H9 (cell line): Measurements from ENCODE around the gene ZSWIM2. TPM values are rescaled to one million over a fixed set of nuclear protein-coding genes. Genes with fewer than 3 reads are reported as not detected.

Source experiments
- DNase-seq: peaks from one replicate; pipeline ENCODE4 v3.0.0-alpha.2; 2017
- H2AFZ ChIP-seq: one replicate; pipeline ENCODE4 v1.6.1; 2013; ENCODE audit warnings: mild to moderate bottlenecking, low read length, control low read depth, moderate library complexity
- H2AK5ac ChIP-seq: 2 replicates; pipeline ENCODE4 v1.6.1; 2013; ENCODE audit warnings: low read length, control low read depth, mixed read lengths; ENCODE audit not compliant: insufficient read length
- H2BK120ac ChIP-seq: one replicate; pipeline ENCODE4 v1.6.1; 2013; ENCODE audit warnings: low read depth, mild to moderate bottlenecking, low read length, control low read depth, inconsistent platforms; ENCODE audit not compliant: poor library complexity, severe bottlenecking
- H2BK12ac ChIP-seq: 2 replicates; pipeline ENCODE4 v1.6.1; 2013; ENCODE audit warnings: low read length, control low read depth, mixed read lengths, low read depth; ENCODE audit not compliant: insufficient read length
- H2BK15ac ChIP-seq: 2 replicates; pipeline ENCODE4 v1.6.1; 2013; ENCODE audit warnings: low read depth, low read length, control low read depth
- H2BK20ac ChIP-seq: one replicate; pipeline ENCODE4 v1.6.1; 2013; ENCODE audit warnings: low read depth, mild to moderate bottlenecking, low read length, control low read depth, inconsistent platforms; ENCODE audit not compliant: poor library complexity, severe bottlenecking
- H2BK5ac ChIP-seq: 2 replicates; pipeline ENCODE4 v1.6.1; 2013; ENCODE audit warnings: low read length, control low read depth, mixed read lengths; ENCODE audit not compliant: insufficient read length
- H3K14ac ChIP-seq: 2 replicates; pipeline ENCODE4 v1.6.1; 2013; ENCODE audit warnings: low read length, control low read depth; ENCODE audit not compliant: insufficient read depth
- H3K18ac ChIP-seq: 2 replicates; pipeline ENCODE4 v1.6.1; 2013; ENCODE audit warnings: low read depth, mild to moderate bottlenecking, mixed read lengths, low read length, control low read depth; ENCODE audit not compliant: insufficient read length
- H3K23ac ChIP-seq: 2 replicates; pipeline ENCODE4 v1.6.1; 2013; ENCODE audit warnings: low read length, control low read depth, mixed read lengths, low read depth; ENCODE audit not compliant: insufficient read length
- H3K23me2 ChIP-seq: 2 replicates; pipeline ENCODE4 v1.6.1; 2013; ENCODE audit warnings: low read depth, mild to moderate bottlenecking, mixed read lengths, low read length, control low read depth; ENCODE audit not compliant: insufficient read length, poor library complexity, severe bottlenecking
- H3K27ac ChIP-seq: 2 replicates; pipeline ENCODE4 v1.5.1; 2013; ENCODE audit warnings: low read length, control low read depth, mixed read lengths, low read depth; ENCODE audit not compliant: insufficient read length
- H3K27me3 ChIP-seq: 2 replicates; pipeline ENCODE4 v1.6.1; 2013; ENCODE audit warnings: low read length, control low read depth, inconsistent platforms; ENCODE audit not compliant: insufficient read depth
- H3K4ac ChIP-seq: 2 replicates; pipeline ENCODE4 v1.6.1; 2013; ENCODE audit warnings: low read depth, mild to moderate bottlenecking, control low read depth, inconsistent platforms, low read length, moderate library complexity
- H3K4me1 ChIP-seq: 2 replicates; pipeline ENCODE4 v1.6.1; 2013; ENCODE audit warnings: low read length, control low read depth, inconsistent platforms; ENCODE audit not compliant: insufficient read depth
- H3K4me2 ChIP-seq: 2 replicates; pipeline ENCODE4 v1.6.1; 2013; ENCODE audit warnings: low read length, control low read depth, mixed read lengths; ENCODE audit not compliant: insufficient read length, insufficient read depth
- H3K56ac ChIP-seq: 2 replicates; pipeline ENCODE4 v1.6.1; 2013; ENCODE audit warnings: low read depth, mild to moderate bottlenecking, mixed read lengths, low read length, control low read depth; ENCODE audit not compliant: insufficient read length
- H3K79me1 ChIP-seq: 2 replicates; pipeline ENCODE4 v1.6.1; 2013; ENCODE audit warnings: low read depth, mild to moderate bottlenecking, moderate library complexity, low read length, control low read depth, inconsistent platforms; ENCODE audit not compliant: insufficient read depth, poor library complexity, severe bottlenecking
- H3K79me2 ChIP-seq: 2 replicates; pipeline ENCODE4 v1.6.1; 2013; ENCODE audit warnings: low read length, control low read depth, inconsistent platforms; ENCODE audit not compliant: insufficient read depth
- H3K9ac ChIP-seq: 2 replicates; pipeline ENCODE4 v1.6.1; 2013; ENCODE audit warnings: low read length, control low read depth, mixed read lengths; ENCODE audit not compliant: insufficient read length; ENCODE audit errors: extremely low read depth
- H3K9me3 ChIP-seq: one replicate; pipeline ENCODE4 v1.6.1; 2013; ENCODE audit warnings: low read depth, low read length, inconsistent platforms; ENCODE audit not compliant: control insufficient read depth
- H3T11ph ChIP-seq: one replicate; pipeline ENCODE4 v1.6.1; 2013; ENCODE audit warnings: mild to moderate bottlenecking, low read length, control low read depth, inconsistent platforms
- H4K20me1 ChIP-seq: one replicate; pipeline ENCODE4 v1.6.1; 2013; ENCODE audit not compliant: control insufficient read depth, insufficient read length, insufficient read depth
- H4K5ac ChIP-seq: 2 replicates; pipeline ENCODE4 v1.6.1; 2013; ENCODE audit warnings: low read depth, mild to moderate bottlenecking, mixed read lengths, low read length, control low read depth; ENCODE audit not compliant: insufficient read length
- H4K8ac ChIP-seq: replicated peaks from 2 replicates; pipeline ENCODE4 v1.6.1; 2013; ENCODE audit warnings: low read length, control low read depth, mixed read lengths, low read depth; ENCODE audit not compliant: insufficient read length
- H4K91ac ChIP-seq: 2 replicates; pipeline ENCODE4 v1.6.1; 2013; ENCODE audit warnings: low read depth, mild to moderate bottlenecking, moderate library complexity, mixed read lengths, low read length, control low read depth; ENCODE audit not compliant: insufficient read length
- H3K27ac Mint-ChIP-seq, 3 experiments: 2 replicates in 2 of 3; 3 replicates in 1 of 3; pipeline ENCODE4 v1.8.0; 2020 to 2021; ENCODE audit warnings: mixed read lengths in 3 of 3, mild to moderate bottlenecking in 1 of 3, moderate library complexity in 1 of 3
- H3K27me3 Mint-ChIP-seq: 2 replicates; pipeline ENCODE4 v1.8.0; 2021; ENCODE audit warnings: low read depth, mild to moderate bottlenecking, moderate library complexity, mixed read lengths
- H3K36me3 Mint-ChIP-seq, 3 experiments: 2 replicates in 2 of 3; 3 replicates in 1 of 3; pipeline ENCODE4 v1.8.0; 2020 to 2021; ENCODE audit warnings: low read depth in 3 of 3, mixed read lengths in 3 of 3; ENCODE audit not compliant: insufficient read depth in 1 of 3
- H3K4me1 Mint-ChIP-seq, 2 experiments: 2 replicates each; pipeline ENCODE4 v1.8.0; 2020; ENCODE audit warnings: mixed read lengths in 2 of 2
- H3K4me3 Mint-ChIP-seq, 2 experiments: 2 replicates in 1 of 2; 3 replicates in 1 of 2; pipeline ENCODE4 v1.8.0; 2020 to 2021; ENCODE audit warnings: mild to moderate bottlenecking in 2 of 2, mixed read lengths in 2 of 2, moderate library complexity in 1 of 2
- H3K9me3 Mint-ChIP-seq, 2 experiments: 2 replicates in 1 of 2; 3 replicates in 1 of 2; pipeline ENCODE4 v1.8.0; 2020; ENCODE audit warnings: mild to moderate bottlenecking in 2 of 2, mixed read lengths in 2 of 2, moderate library complexity in 1 of 2
- CTCF ChIP-seq: fragments of 200-600 bp; sonication (generic); conservative IDR thresholded peaks from 3 replicates; pipeline ENCODE4 v1.8.0; 2021; ENCODE audit warnings: antibody characterized with exemption, mild to moderate bottlenecking
- WGBS: extraction: QIAGEN DNeasy Blood & Tissue Kit; methylation state at CpG from one replicate; pipeline ENCODE4 v1.1.7; 2013; ENCODE audit warnings: missing lambda C conversion rate, low lambda C conversion rate, mixed read lengths; ENCODE audit not compliant: insufficient read length; ENCODE audit errors: extremely low coverage; 5-methylcytosine and 5-hydroxymethylcytosine counted together
- total RNA-seq: library from RNA; stranded (reverse); gene quantifications from 2 replicates; pipeline ENCODE4 v1.2.1, GENCODE V29; 2021

ZSWIM2 gene
- total RNA-seq, 1 experiment from 2014 or later: not detected

GRCh38 chr2:186822323-186822722, 26.6 kb downstream of the ZSWIM2 start:
- H2BK12ac ChIP-seq: no peak overlapping the region
- no peak overlapping the region for H3K4me2 ChIP-seq
- no peaks in the 10 kb centered on the region for H3K9me3 ChIP-seq
- no peaks in the 10 kb centered on the region for H3K23me2 ChIP-seq
- H3K56ac ChIP-seq: no peak overlapping the region
- no peak overlapping the region for H4K91ac ChIP-seq
- no peak overlapping the region for H3K14ac ChIP-seq
- H3K27ac Mint-ChIP-seq: no peak overlapping the region
- no peak overlapping the region for H2BK120ac ChIP-seq
- no peaks in the 10 kb centered on the region for H3K9me3 Mint-ChIP-seq
- no peaks in the 10 kb centered on the region for H3K36me3 Mint-ChIP-seq
- TF ChIP-seq CTCF: no peak
- H3K27me3 Mint-ChIP-seq: no peaks in the 10 kb centered on the region
- H3K4me3 Mint-ChIP-seq: no peak overlapping the region
- H3K4ac ChIP-seq: no peak overlapping the region
- no peak for DNase-seq
- H2BK15ac ChIP-seq: no peak overlapping the region
- no peak overlapping the region for H3K9ac ChIP-seq
- no peak overlapping the region for H3K23ac ChIP-seq
- no peak overlapping the region for H4K8ac ChIP-seq
- no peak overlapping the region for H3K27ac ChIP-seq
- H3T11ph ChIP-seq: no peak overlapping the region
- no peaks in the 10 kb centered on the region for H3K79me1 ChIP-seq
- no peak overlapping the region for H2AFZ ChIP-seq
- no peak overlapping the region for H2AK5ac ChIP-seq
- no peak overlapping the region for H3K18ac ChIP-seq
- H3K79me2 ChIP-seq: no peaks in the 10 kb centered on the region
- H3K4me1 ChIP-seq: no peaks in the 10 kb centered on the region
- H2BK5ac ChIP-seq: no peak overlapping the region
- no peak overlapping the region for H4K5ac ChIP-seq
- H4K20me1 ChIP-seq: no peaks in the 10 kb centered on the region
- no peak overlapping the region for H2BK20ac ChIP-seq
- no CpG with 5 or more reads among the region's 2 CpGs for WGBS
- H3K4me1 Mint-ChIP-seq: no peaks in the 10 kb centered on the region
- H3K27me3 ChIP-seq: no peaks in the 10 kb centered on the region
